ENCODE data around the gene KDM3B. TPM values are rescaled to one million over a fixed set of nuclear protein-coding genes. Genes with fewer than 3 reads are reported as not detected.
"Not testable (repeated sequence)": the region's sequence is repeated elsewhere in the genome, so short reads cannot be mapped to it uniquely, and the experiment has no call there.

The KDM3B gene
- total RNA-seq, 1 donor from 2014 or later, result 75.2 TPM

GRCh38 chr5:138469540-138470321, 117.2 kb downstream of the KDM3B start:
- Histone ChIP-seq H3K27me3 (ENCODE audit: control insufficient read depth in 3 of 3, insufficient read depth in 3 of 3, low read length in 3 of 3) (peaks cover 0 to 7% (median 3%) of the 10 kb centered on the region in 3 donors), H3K36me3 (ENCODE audit: control insufficient read depth in 3 of 3, insufficient read depth in 3 of 3, low read length in 3 of 3) (peaks cover 7 to 11% (median 11%) of the 10 kb centered on the region in 3 donors), H3K4me1 (ENCODE audit: control insufficient read depth in 3 of 3, insufficient read depth in 3 of 3, low read length in 3 of 3) (peaks cover 21 to 26% (median 24%) of the 10 kb centered on the region in 3 donors), H3K4me3 (ENCODE audit: low read length in 3 of 3) (no peak overlapping the region), H3K27ac (ENCODE audit: low read depth, low read length) (no peak overlapping the region), H3K9ac (ENCODE audit: low read depth in 1 of 3, low read length in 3 of 3) (no peak overlapping the region), H3K9me3 (ENCODE audit: control insufficient read depth in 3 of 3, low read length in 3 of 3) (no peaks in the 10 kb centered on the region)

- Histone ChIP-seq H3K27ac (ENCODE audit: low read depth, low read length) (no peak overlapping the region), H3K27me3 (ENCODE audit: control insufficient read depth in 3 of 3, insufficient read depth in 3 of 3, low read length in 3 of 3) (peaks cover 0 to 7% (median 3%) of the 10 kb centered on the region in 3 donors), H3K4me3 (ENCODE audit: low read length in 3 of 3) (no peak overlapping the region), H3K9me3 (ENCODE audit: control insufficient read depth in 3 of 3, low read length in 3 of 3) (no peaks in the 10 kb centered on the region), H3K4me1 (ENCODE audit: control insufficient read depth in 3 of 3, insufficient read depth in 3 of 3, low read length in 3 of 3) (peaks cover 21 to 26% (median 24%) of the 10 kb centered on the region in 3 donors), H3K9ac (ENCODE audit: low read depth in 1 of 3, low read length in 3 of 3) (no peak overlapping the region), H3K36me3 (ENCODE audit: control insufficient read depth in 3 of 3, insufficient read depth in 3 of 3, low read length in 3 of 3) (peaks cover 7 to 11% (median 11%) of the 10 kb centered on the region in 3 donors)
Observed at GRCh38 chr5:138470322-138471051, 118.0 kb downstream of the KDM3B start.

GRCh38 chr5:138471052-138471361, 118.5 kb downstream of the KDM3B start:
- Histone ChIP-seq H3K9ac (ENCODE audit: low read depth in 1 of 3, low read length in 3 of 3) (no peak overlapping the region), H3K4me1 (ENCODE audit: control insufficient read depth in 3 of 3, insufficient read depth in 3 of 3, low read length in 3 of 3) (peaks cover 19 to 22% (median 20%) of the 10 kb centered on the region in 3 donors), H3K27me3 (ENCODE audit: control insufficient read depth in 3 of 3, insufficient read depth in 3 of 3, low read length in 3 of 3) (peaks cover 0 to 7% (median 0%) of the 10 kb centered on the region in 3 donors), H3K9me3 (ENCODE audit: control insufficient read depth in 3 of 3, low read length in 3 of 3) (no peaks in the 10 kb centered on the region), H3K27ac (ENCODE audit: low read depth, low read length) (no peak overlapping the region), H3K4me3 (ENCODE audit: low read length in 3 of 3) (no peak overlapping the region), H3K36me3 (ENCODE audit: control insufficient read depth in 3 of 3, insufficient read depth in 3 of 3, low read length in 3 of 3) (peaks cover 7 to 11% (median 11%) of the 10 kb centered on the region in 3 donors)

GRCh38 chr5:138472353-138472752, 119.9 kb downstream of the KDM3B start:
- Histone ChIP-seq H3K4me3 (ENCODE audit: low read length in 3 of 3) (no peak overlapping the region), H3K27me3 (ENCODE audit: control insufficient read depth in 3 of 3, insufficient read depth in 3 of 3, low read length in 3 of 3) (no peaks in the 10 kb centered on the region), H3K27ac (ENCODE audit: low read depth, low read length) (no peak overlapping the region), H3K4me1 (ENCODE audit: control insufficient read depth in 3 of 3, insufficient read depth in 3 of 3, low read length in 3 of 3) (peaks cover 6 to 8% (median 7%) of the 10 kb centered on the region in 3 donors), H3K9ac (ENCODE audit: low read depth in 1 of 3, low read length in 3 of 3) (no peak overlapping the region), H3K9me3 (ENCODE audit: control insufficient read depth in 3 of 3, low read length in 3 of 3) (no peaks in the 10 kb centered on the region), H3K36me3 (ENCODE audit: control insufficient read depth in 3 of 3, insufficient read depth in 3 of 3, low read length in 3 of 3) (peaks cover 2 to 4% (median 2%) of the 10 kb centered on the region in 3 donors)

GRCh38 chr5:138473151-138473550, 120.7 kb downstream of the KDM3B start:
- H3K36me3 ChIP-seq (ENCODE audit: control insufficient read depth in 3 of 3, insufficient read depth in 3 of 3, low read length in 3 of 3); H3K4me1 ChIP-seq (ENCODE audit: control insufficient read depth in 3 of 3, insufficient read depth in 3 of 3, low read length in 3 of 3); H3K27me3 ChIP-seq (ENCODE audit: control insufficient read depth in 3 of 3, insufficient read depth in 3 of 3, low read length in 3 of 3); H3K9ac ChIP-seq (ENCODE audit: low read depth in 1 of 3, low read length in 3 of 3); H3K9me3 ChIP-seq (ENCODE audit: control insufficient read depth in 3 of 3, low read length in 3 of 3); H3K4me3 ChIP-seq (ENCODE audit: low read length in 3 of 3); H3K27ac ChIP-seq (ENCODE audit: low read depth, low read length): not testable (repeated sequence)

DNA sequence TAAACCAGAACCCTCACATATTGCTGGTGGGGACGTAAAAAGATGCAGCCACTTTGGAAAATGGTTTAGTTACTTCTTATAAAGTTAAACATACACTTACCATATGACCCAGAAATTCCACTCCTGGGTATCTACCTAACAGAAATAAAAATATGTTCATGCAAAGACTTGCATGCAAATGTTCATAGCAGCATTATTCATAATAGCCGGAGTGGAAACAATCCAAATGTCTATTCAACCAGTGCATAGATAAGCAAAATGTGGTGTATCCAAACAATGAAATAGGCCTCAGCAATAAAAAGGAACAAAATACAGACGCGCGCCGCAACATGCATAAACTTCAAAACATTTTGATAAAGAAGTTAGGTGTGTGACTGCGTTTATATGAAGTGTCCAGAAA, 124.4 kb downstream of the KDM3B start:
- H3K9ac ChIP-seq (ENCODE audit: low read depth in 1 of 3, low read length in 3 of 3), result no peak overlapping the region
- H3K4me3 ChIP-seq (ENCODE audit: low read length in 3 of 3), result no peak overlapping the region
- no peaks in the 10 kb centered on the region for H3K9me3 ChIP-seq (ENCODE audit: control insufficient read depth in 3 of 3, low read length in 3 of 3)
- no peaks in the 10 kb centered on the region for H3K27me3 ChIP-seq (ENCODE audit: control insufficient read depth in 3 of 3, insufficient read depth in 3 of 3, low read length in 3 of 3)
- no peaks in the 10 kb centered on the region for H3K36me3 ChIP-seq (ENCODE audit: control insufficient read depth in 3 of 3, insufficient read depth in 3 of 3, low read length in 3 of 3)
- H3K4me1 ChIP-seq (ENCODE audit: control insufficient read depth in 3 of 3, insufficient read depth in 3 of 3, low read length in 3 of 3), result no peaks in the 10 kb centered on the region
- H3K27ac ChIP-seq (ENCODE audit: low read depth, low read length), result no peak overlapping the region

- Histone ChIP-seq H3K4me3 (ENCODE audit: low read length in 3 of 3) (no peak overlapping the region), H3K9ac (ENCODE audit: low read depth in 1 of 3, low read length in 3 of 3) (no peak overlapping the region), H3K27ac (ENCODE audit: low read depth, low read length) (no peak overlapping the region), H3K27me3 (ENCODE audit: control insufficient read depth in 3 of 3, insufficient read depth in 3 of 3, low read length in 3 of 3) (no peaks in the 10 kb centered on the region), H3K9me3 (ENCODE audit: control insufficient read depth in 3 of 3, low read length in 3 of 3) (no peaks in the 10 kb centered on the region), H3K36me3 (ENCODE audit: control insufficient read depth in 3 of 3, insufficient read depth in 3 of 3, low read length in 3 of 3) (no peaks in the 10 kb centered on the region), H3K4me1 (ENCODE audit: control insufficient read depth in 3 of 3, insufficient read depth in 3 of 3, low read length in 3 of 3) (no peaks in the 10 kb centered on the region)
Observed at GRCh38 chr5:138482638-138483037, 130.2 kb downstream of the KDM3B start.

Small RNA genes lying within 50 kb of the gene (small RNA-seq; reads per million reads assigned to genes)
- not detected for gene AC113403.1

Other genes starting within 250 kb of the KDM3B start
- not detected for gene NME5, start 213.3 kb upstream of the KDM3B start, total RNA-seq
- gene BRD8, start 174.1 kb upstream of the KDM3B start, total RNA-seq, result 34.4 TPM
- 8.9 TPM for gene KIF20A, start 173.6 kb upstream of the KDM3B start, total RNA-seq
- gene CDC23, start 139.4 kb upstream of the KDM3B start, total RNA-seq, result 41.8 TPM
- gene GFRA3, start 78.1 kb upstream of the KDM3B start, total RNA-seq, result 1.0 TPM
- gene CDC25C, start 20.9 kb upstream of the KDM3B start, total RNA-seq, result 3.7 TPM
- 17.2 TPM for gene FAM53C, start 14.4 kb upstream of the KDM3B start, total RNA-seq
- gene REEP2, start 86.4 kb downstream of the KDM3B start, total RNA-seq, result 7.3 TPM
- gene EGR1, start 112.8 kb downstream of the KDM3B start, total RNA-seq, result 21.4 TPM
- gene ETF1, start 190.6 kb downstream of the KDM3B start, total RNA-seq, result 45.4 TPM
- gene HSPA9, start 222.7 kb downstream of the KDM3B start, total RNA-seq, result 145 TPM